NB4 (cell line): Measurements from ENCODE around the gene ADRA2C.

Source experiments
- DNase-seq: peaks from one replicate; pipeline ENCODE4 v3.0.0; 2010; ENCODE audit warnings: low read depth
- H3K4me3 ChIP-seq: one replicate; pipeline ENCODE4 v1.5.1; 2011; ENCODE audit warnings: mild to moderate bottlenecking, low read depth, low read length, moderate library complexity
- MYC ChIP-seq: IDR thresholded peaks from 2 replicates; pipeline ENCODE4 v1.6.1; 2011; ENCODE audit warnings: low read depth, low read length
- POLR2A ChIP-seq: IDR thresholded peaks from 2 replicates; pipeline ENCODE4 v1.6.1; 2011; ENCODE audit warnings: mild to moderate bottlenecking; ENCODE audit not compliant: insufficient read length; ENCODE audit errors: extremely low read depth
- TF ChIP-seq, protein P1 (sequence below): IDR thresholded peaks from 2 replicates; pipeline ENCODE4 v1.6.1; 2011; ENCODE audit warnings: low read depth, low read length
- TF ChIP-seq, protein P2 (sequence below): IDR thresholded peaks from one replicate; pipeline ENCODE4 v1.5.1; 2012; ENCODE audit warnings: low read depth, low read length

ADRA2C gene

DNA sequence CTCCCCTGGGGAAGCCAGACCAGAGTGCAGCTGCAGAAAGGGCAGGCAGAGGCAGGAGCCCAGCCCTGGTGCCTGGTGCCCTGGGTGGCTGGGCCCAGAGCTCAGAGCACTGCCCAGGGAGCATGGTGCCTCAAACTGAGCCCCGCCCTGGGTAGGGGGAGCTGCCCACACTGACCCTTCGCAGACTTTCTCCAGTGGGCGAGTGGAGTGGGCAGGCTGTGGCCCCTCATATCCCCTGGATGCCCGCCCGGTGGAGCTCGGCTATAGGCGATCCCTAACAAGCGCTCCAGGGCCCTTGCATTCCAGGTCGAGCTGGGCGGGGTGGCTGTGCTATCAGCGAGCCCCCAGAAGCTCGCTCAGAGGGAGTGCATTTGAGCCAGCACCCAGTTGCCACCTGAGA lies 17.1 kb upstream of the ADRA2C start:
- no peak for DNase-seq
- TF ChIP-seq, protein P1, sequence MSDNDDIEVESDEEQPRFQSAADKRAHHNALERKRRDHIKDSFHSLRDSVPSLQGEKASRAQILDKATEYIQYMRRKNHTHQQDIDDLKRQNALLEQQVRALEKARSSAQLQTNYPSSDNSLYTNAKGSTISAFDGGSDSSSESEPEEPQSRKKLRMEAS = no peak
- TF ChIP-seq POLR2A (no peak), MYC (no peak)
- TF ChIP-seq, protein P2, sequence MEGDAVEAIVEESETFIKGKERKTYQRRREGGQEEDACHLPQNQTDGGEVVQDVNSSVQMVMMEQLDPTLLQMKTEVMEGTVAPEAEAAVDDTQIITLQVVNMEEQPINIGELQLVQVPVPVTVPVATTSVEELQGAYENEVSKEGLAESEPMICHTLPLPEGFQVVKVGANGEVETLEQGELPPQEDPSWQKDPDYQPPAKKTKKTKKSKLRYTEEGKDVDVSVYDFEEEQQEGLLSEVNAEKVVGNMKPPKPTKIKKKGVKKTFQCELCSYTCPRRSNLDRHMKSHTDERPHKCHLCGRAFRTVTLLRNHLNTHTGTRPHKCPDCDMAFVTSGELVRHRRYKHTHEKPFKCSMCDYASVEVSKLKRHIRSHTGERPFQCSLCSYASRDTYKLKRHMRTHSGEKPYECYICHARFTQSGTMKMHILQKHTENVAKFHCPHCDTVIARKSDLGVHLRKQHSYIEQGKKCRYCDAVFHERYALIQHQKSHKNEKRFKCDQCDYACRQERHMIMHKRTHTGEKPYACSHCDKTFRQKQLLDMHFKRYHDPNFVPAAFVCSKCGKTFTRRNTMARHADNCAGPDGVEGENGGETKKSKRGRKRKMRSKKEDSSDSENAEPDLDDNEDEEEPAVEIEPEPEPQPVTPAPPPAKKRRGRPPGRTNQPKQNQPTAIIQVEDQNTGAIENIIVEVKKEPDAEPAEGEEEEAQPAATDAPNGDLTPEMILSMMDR = no peak
- no peak overlapping the region for H3K4me3 ChIP-seq

GRCh38 chr4:3750334-3750733 lies 15.9 kb upstream of the ADRA2C start:
- no peak for TF ChIP-seq POLR2A
- no peak for DNase-seq
- H3K4me3 ChIP-seq = no peak overlapping the region

- DNase-seq = no peak
- TF ChIP-seq POLR2A = no peak
- TF ChIP-seq, protein P2 = no peak
- no peak for TF ChIP-seq MYC
- TF ChIP-seq, protein P1 = no peak
- no peak overlapping the region for H3K4me3 ChIP-seq
Observed at GRCh38 chr4:3752022-3752421, 14.2 kb upstream of the ADRA2C start.

- TF ChIP-seq MYC = no peak
- TF ChIP-seq, protein P2 = no peak
- no peak overlapping the region for H3K4me3 ChIP-seq
- DNase-seq = no peak
Observed at GRCh38 chr4:3753726-3754412, 12.3 kb upstream of the ADRA2C start.

GRCh38 chr4:3756343-3757059 lies 9.7 kb upstream of the ADRA2C start:
- TF ChIP-seq POLR2A (no peak), MYC (no peak)
- TF ChIP-seq, protein P1 = peak; percentile 55
- TF ChIP-seq, protein P2 = no peak
- no peak for DNase-seq
- H3K4me3 ChIP-seq = no peak overlapping the region

DNA sequence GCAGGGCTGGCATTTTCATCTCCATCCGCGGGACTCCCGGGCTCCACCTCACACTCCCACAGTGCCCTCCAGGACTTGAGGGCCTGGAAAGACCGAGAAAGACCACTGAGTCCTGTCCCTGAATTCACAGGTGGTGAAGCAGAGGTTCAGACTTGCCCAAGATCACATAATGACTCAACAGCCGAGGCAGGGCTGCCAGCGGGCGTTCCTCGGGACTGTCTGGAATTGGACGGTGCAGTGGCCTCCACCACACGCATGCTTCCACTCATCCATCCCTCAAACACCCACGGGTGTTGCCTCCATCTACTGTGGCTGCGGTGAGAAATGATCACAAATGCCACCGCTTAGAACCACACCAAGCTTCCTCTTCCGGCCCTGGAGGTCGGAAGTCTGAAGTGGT lies 6.9 kb upstream of the ADRA2C start:
- no peak for DNase-seq
- no peak overlapping the region for H3K4me3 ChIP-seq
- TF ChIP-seq, protein P1 = no peak
- TF ChIP-seq MYC (no peak), POLR2A (no peak)
- TF ChIP-seq, protein P2 = no peak
